ENCODE data around the gene PRSS56.

GRCh38 chr2:232573042-232573441 is 52.9 kb downstream of the PRSS56 start:
- TF ChIP-seq CTCF (IDR thresholded peaks at IDR 0.05) (no peak), POLR2A (IDR thresholded peaks at IDR 0.05) (no peak)

Data from heart left ventricle (tissue), 13 donors.